HepG2 (cell line): ENCODE results near the gene CCDC102B. TPM values are rescaled to one million over a fixed set of nuclear protein-coding genes. Genes with fewer than 3 reads are reported as not detected.

Source experiments
- HMG20A ChIP-seq: IDR thresholded peaks from 2 replicates; pipeline ENCODE4 v1.6.1; 2016; ENCODE audit warnings: borderline replicate concordance
- HMGA1 ChIP-seq: sonication (generic); formaldehyde crosslinking; conservative IDR thresholded peaks from 2 replicates; pipeline ENCODE4 v1.4.0; 2020; ENCODE audit warnings: missing genetic modification reagents
- KLF16 ChIP-seq, 2 experiments: sonication (generic) in 1 of 2; formaldehyde crosslinking in 1 of 2; IDR thresholded peaks; 2 replicates each; pipeline versions ENCODE4 v1.6.1 to v1.8.0; 2016 to 2023; ENCODE audit warnings: missing genetic modification reagents in 2 of 2, missing compliant biosample characterization in 1 of 2
- MIXL1 ChIP-seq: IDR thresholded peaks from 2 replicates; pipeline ENCODE4 v1.6.1; 2016
- PAF1 ChIP-seq: IDR thresholded peaks from 2 replicates; pipeline ENCODE4 v1.6.1; 2016; ENCODE audit warnings: missing genetic modification reagents, missing compliant biosample characterization
- POGZ ChIP-seq: sonication (generic); formaldehyde crosslinking; IDR thresholded peaks from 2 replicates; pipeline ENCODE4 v1.4.0; 2020; ENCODE audit warnings: mild to moderate bottlenecking, missing genetic modification reagents
- ZNF629 ChIP-seq: sonication (generic); formaldehyde crosslinking; conservative IDR thresholded peaks from 2 replicates; pipeline ENCODE4 v1.5.0; 2020; ENCODE audit warnings: missing genetic modification reagents
- ZNF782 ChIP-seq: sonication (generic); formaldehyde crosslinking; IDR thresholded peaks from 2 replicates; pipeline ENCODE4 v1.4.0; 2020; ENCODE audit warnings: missing genetic modification reagents, mild to moderate bottlenecking, borderline replicate concordance
- ZSCAN22 ChIP-seq: sonication (generic); formaldehyde crosslinking; IDR thresholded peaks from 2 replicates; pipeline ENCODE4 v1.4.0; 2020; ENCODE audit warnings: mild to moderate bottlenecking, missing genetic modification reagents
- polyA plus RNA-seq, 8 experiments: library from polyadenylated mRNA; depleted of rRNA in 3 of 8; stranded (reverse) in 7 of 8; unstranded in 1 of 8; fragments of >200 nt; fragmentation: Illumina TruSeq in 4 of 8; extraction: Trizol in 4 of 8; gene quantifications; 2 replicates each; pipeline versions ENCODE4 v1.2.1 to v1.2.3, GENCODE V29; 2011 to 2016; ENCODE audit warnings: low read depth in 4 of 8, missing spikeins in 1 of 8, mixed read lengths in 1 of 8; ENCODE audit not compliant: insufficient read depth in 1 of 8
- total RNA-seq, 5 experiments: library from RNA; depleted of rRNA; stranded (reverse); fragments of >200 nt; fragmentation: Illumina TruSeq; extraction: Trizol; gene quantifications; 2 replicates each; pipeline ENCODE4 v1.2.3, GENCODE V29; 2016; ENCODE audit warnings: low read depth in 1 of 5
- TF ChIP-seq, protein P1 (sequence below), 2 experiments: sonication (generic) in 1 of 2; formaldehyde crosslinking in 1 of 2; IDR thresholded peaks; 2 replicates each; pipeline versions ENCODE4 v1.5.1 to v1.6.1; 2011 to 2020; ENCODE audit warnings: borderline replicate concordance in 1 of 2, low read depth in 1 of 2, low read length in 1 of 2, mild to moderate bottlenecking in 1 of 2, missing genetic modification reagents in 1 of 2, moderate library complexity in 1 of 2
- TF ChIP-seq, protein P2 (sequence below): sonication (generic); formaldehyde crosslinking; IDR thresholded peaks from 2 replicates; pipeline ENCODE4 v1.4.0; 2020; ENCODE audit warnings: mild to moderate bottlenecking, missing genetic modification reagents
- TF ChIP-seq, protein P3 (sequence below): sonication (generic); formaldehyde crosslinking; IDR thresholded peaks from 2 replicates; pipeline ENCODE4 v1.9.0; 2021; ENCODE audit warnings: missing genetic modification reagents, borderline replicate concordance
- TF ChIP-seq, protein P4 (sequence below): IDR thresholded peaks from 2 replicates; pipeline ENCODE4 v1.6.1; 2016; ENCODE audit warnings: mild to moderate bottlenecking
- TF ChIP-seq, protein P5 (sequence below): sonication (generic); IDR thresholded peaks from 2 replicates; pipeline ENCODE4 v1.6.1; 2016; ENCODE audit warnings: low read depth, borderline replicate concordance
- TF ChIP-seq, protein P6 (sequence below): sonication (generic); formaldehyde crosslinking; IDR thresholded peaks from 2 replicates; pipeline ENCODE4 v1.9.0; 2021; ENCODE audit warnings: mild to moderate bottlenecking, missing genetic modification reagents

Gene CCDC102B
- total and polyA plus RNA-seq, 2 of the 13 experiments (the other 11 are each of a cell fraction or from before 2014, with no cell fraction given): 2.3 to 3.7 TPM

DNA sequence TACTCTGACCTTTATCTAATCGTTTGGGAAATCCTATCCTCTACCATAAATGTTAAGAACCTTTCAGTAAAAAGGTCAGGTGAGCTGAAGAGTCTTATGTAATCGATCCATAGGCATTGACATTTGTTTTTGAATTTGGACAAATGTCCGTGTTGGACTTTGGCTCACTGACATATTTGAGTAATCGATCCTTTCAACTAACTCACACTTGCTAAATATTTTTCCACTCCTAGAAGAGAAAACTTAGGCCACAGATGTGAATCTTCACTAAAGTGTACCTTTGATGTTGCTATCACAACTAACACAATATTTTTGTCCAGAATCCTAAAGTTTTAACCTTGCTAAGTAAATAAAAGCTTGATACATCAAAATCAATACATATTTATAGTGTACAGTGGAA is 89.5 kb downstream of the CCDC102B start (continued):
- no peak for TF ChIP-seq HMGA1 (CRISPR knock-in tag)
- no peak for TF ChIP-seq ZNF782 (CRISPR knock-in tag)
- TF ChIP-seq, protein P1, sequence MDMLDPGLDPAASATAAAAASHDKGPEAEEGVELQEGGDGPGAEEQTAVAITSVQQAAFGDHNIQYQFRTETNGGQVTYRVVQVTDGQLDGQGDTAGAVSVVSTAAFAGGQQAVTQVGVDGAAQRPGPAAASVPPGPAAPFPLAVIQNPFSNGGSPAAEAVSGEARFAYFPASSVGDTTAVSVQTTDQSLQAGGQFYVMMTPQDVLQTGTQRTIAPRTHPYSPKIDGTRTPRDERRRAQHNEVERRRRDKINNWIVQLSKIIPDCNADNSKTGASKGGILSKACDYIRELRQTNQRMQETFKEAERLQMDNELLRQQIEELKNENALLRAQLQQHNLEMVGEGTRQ (IDR thresholded peaks at IDR 0.05; ENCODE audit: low read depth, low read length): no peak
- TF ChIP-seq, protein P1 (CRISPR knock-in tag; IDR thresholded peaks at IDR 0.05; ENCODE audit: borderline replicate concordance): peak; percentile 47; the same call in 1 of the 2 replicates
- peak; percentile 97 for TF ChIP-seq POGZ
- peak; percentile 72; the same call in 1 of the 2 replicates for TF ChIP-seq HMG20A
- TF ChIP-seq, protein P2, sequence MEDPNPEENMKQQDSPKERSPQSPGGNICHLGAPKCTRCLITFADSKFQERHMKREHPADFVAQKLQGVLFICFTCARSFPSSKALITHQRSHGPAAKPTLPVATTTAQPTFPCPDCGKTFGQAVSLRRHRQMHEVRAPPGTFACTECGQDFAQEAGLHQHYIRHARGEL (CRISPR knock-in tag): no peak
- TF ChIP-seq, protein P3, sequence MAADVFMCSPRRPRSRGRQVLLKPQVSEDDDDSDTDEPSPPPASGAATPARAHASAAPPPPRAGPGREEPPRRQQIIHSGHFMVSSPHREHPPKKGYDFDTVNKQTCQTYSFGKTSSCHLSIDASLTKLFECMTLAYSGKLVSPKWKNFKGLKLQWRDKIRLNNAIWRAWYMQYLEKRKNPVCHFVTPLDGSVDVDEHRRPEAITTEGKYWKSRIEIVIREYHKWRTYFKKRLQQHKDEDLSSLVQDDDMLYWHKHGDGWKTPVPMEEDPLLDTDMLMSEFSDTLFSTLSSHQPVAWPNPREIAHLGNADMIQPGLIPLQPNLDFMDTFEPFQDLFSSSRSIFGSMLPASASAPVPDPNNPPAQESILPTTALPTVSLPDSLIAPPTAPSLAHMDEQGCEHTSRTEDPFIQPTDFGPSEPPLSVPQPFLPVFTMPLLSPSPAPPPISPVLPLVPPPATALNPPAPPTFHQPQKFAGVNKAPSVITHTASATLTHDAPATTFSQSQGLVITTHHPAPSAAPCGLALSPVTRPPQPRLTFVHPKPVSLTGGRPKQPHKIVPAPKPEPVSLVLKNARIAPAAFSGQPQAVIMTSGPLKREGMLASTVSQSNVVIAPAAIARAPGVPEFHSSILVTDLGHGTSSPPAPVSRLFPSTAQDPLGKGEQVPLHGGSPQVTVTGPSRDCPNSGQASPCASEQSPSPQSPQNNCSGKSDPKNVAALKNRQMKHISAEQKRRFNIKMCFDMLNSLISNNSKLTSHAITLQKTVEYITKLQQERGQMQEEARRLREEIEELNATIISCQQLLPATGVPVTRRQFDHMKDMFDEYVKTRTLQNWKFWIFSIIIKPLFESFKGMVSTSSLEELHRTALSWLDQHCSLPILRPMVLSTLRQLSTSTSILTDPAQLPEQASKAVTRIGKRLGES (CRISPR knock-in tag): no peak
- TF ChIP-seq, protein P4, sequence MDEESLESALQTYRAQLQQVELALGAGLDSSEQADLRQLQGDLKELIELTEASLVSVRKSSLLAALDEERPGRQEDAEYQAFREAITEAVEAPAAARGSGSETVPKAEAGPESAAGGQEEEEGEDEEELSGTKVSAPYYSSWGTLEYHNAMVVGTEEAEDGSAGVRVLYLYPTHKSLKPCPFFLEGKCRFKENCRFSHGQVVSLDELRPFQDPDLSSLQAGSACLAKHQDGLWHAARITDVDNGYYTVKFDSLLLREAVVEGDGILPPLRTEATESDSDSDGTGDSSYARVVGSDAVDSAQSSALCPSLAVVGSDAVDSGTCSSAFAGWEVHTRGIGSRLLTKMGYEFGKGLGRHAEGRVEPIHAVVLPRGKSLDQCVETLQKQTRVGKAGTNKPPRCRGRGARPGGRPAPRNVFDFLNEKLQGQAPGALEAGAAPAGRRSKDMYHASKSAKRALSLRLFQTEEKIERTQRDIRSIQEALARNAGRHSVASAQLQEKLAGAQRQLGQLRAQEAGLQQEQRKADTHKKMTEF: 0 out of 2 replicates have a peak, but pooled peaks have one; percentile 72
- no peak for TF ChIP-seq ZSCAN22 (CRISPR knock-in tag)
- TF ChIP-seq PAF1: no peak
- TF ChIP-seq MIXL1: peak; percentile 93
- TF ChIP-seq ZNF629 (CRISPR knock-in tag): no peak
- TF ChIP-seq, protein P5, sequence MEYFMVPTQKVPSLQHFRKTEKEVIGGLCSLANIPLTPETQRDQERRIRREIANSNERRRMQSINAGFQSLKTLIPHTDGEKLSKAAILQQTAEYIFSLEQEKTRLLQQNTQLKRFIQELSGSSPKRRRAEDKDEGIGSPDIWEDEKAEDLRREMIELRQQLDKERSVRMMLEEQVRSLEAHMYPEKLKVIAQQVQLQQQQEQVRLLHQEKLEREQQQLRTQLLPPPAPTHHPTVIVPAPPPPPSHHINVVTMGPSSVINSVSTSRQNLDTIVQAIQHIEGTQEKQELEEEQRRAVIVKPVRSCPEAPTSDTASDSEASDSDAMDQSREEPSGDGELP: no peak
- TF ChIP-seq, protein P6, sequence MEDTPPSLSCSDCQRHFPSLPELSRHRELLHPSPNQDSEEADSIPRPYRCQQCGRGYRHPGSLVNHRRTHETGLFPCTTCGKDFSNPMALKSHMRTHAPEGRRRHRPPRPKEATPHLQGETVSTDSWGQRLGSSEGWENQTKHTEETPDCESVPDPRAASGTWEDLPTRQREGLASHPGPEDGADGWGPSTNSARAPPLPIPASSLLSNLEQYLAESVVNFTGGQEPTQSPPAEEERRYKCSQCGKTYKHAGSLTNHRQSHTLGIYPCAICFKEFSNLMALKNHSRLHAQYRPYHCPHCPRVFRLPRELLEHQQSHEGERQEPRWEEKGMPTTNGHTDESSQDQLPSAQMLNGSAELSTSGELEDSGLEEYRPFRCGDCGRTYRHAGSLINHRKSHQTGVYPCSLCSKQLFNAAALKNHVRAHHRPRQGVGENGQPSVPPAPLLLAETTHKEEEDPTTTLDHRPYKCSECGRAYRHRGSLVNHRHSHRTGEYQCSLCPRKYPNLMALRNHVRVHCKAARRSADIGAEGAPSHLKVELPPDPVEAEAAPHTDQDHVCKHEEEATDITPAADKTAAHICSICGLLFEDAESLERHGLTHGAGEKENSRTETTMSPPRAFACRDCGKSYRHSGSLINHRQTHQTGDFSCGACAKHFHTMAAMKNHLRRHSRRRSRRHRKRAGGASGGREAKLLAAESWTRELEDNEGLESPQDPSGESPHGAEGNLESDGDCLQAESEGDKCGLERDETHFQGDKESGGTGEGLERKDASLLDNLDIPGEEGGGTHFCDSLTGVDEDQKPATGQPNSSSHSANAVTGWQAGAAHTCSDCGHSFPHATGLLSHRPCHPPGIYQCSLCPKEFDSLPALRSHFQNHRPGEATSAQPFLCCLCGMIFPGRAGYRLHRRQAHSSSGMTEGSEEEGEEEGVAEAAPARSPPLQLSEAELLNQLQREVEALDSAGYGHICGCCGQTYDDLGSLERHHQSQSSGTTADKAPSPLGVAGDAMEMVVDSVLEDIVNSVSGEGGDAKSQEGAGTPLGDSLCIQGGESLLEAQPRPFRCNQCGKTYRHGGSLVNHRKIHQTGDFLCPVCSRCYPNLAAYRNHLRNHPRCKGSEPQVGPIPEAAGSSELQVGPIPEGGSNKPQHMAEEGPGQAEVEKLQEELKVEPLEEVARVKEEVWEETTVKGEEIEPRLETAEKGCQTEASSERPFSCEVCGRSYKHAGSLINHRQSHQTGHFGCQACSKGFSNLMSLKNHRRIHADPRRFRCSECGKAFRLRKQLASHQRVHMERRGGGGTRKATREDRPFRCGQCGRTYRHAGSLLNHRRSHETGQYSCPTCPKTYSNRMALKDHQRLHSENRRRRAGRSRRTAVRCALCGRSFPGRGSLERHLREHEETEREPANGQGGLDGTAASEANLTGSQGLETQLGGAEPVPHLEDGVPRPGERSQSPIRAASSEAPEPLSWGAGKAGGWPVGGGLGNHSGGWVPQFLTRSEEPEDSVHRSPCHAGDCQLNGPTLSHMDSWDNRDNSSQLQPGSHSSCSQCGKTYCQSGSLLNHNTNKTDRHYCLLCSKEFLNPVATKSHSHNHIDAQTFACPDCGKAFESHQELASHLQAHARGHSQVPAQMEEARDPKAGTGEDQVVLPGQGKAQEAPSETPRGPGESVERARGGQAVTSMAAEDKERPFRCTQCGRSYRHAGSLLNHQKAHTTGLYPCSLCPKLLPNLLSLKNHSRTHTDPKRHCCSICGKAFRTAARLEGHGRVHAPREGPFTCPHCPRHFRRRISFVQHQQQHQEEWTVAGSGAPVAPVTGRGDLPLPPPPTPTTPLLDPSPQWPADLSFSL (CRISPR knock-in tag): peak; percentile 58; the same call in 1 of the 2 replicates
- peak in 1 of 2 experiments; percentile 75; a peak in 2 of 4 replicates for TF ChIP-seq KLF16 (CRISPR knock-in tag; IDR thresholded peaks at IDR 0.05)
